Measurements from ENCODE around the gene CARD11. TPM values are rescaled to one million over a fixed set of nuclear protein-coding genes. Genes with fewer than 3 reads are reported as not detected.

CARD11 gene
- total and polyA plus RNA-seq, 2 donors (not counting 1 experiment from before 2014, with no cell fraction given) = 129 to 135 TPM

DNA sequence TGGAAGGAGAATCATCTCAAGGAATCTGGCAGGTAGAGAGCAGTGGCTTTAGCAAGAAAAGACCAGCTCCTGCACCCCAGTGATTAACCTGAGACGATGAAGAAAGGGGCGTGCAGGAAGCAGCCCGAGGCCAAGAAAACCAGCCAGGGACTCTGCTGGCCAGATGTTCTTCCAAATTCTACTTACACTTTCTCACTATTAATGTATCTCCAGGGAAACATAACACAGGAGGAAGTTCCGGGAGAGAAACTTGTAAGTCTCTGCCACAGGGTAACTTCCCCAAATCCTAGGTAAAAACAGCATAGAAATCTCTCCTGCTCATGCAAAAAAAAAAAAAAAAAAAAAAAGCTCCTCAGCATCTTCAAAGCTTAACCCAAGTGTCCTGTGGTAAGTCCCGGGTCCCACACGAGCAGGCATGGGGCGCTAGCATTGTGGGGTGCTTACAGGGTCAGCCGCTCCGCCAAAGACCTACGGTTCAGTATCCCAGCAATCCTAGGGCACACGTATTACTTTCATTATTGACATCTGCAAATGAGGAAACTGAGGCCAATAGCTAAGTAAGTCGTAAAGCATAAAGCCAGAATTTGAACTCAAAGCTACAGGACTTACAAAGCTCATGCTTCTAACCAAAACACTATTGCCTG, 102.3 kb downstream of the CARD11 start:
- Mint-ChIP-seq H3K27me3 (no peaks in the 10 kb centered on the region), H3K4me3 (no peak overlapping the region), H3K27ac (peak overlapping the region; percentile 73), H3K9me3 (ENCODE audit: insufficient read depth) (no peaks in the 10 kb centered on the region), H3K4me1 (peaks cover 15% of the 10 kb centered on the region)
- no peak for ATAC-seq (ENCODE audit: low read depth)
- Histone ChIP-seq H3K9me3 (ENCODE audit: control extremely low read depth in 1 of 3, control insufficient read depth in 2 of 3, insufficient read depth in 1 of 3, low read length in 2 of 3) (peaks cover 0 to 3% (median 0%) of the 10 kb centered on the region in 3 donors), H3K4me1 (ENCODE audit: control insufficient read depth in 2 of 2, insufficient read depth in 2 of 2, low read length in 2 of 2) (no peaks in the 10 kb centered on the region), H3K27ac (ENCODE audit: low read length in 2 of 2) (peak overlapping the region in 1 of 2 donors; percentile 60), H3K79me2 (ENCODE audit: control insufficient read depth, insufficient read depth, low read length) (peaks cover 23% of the 10 kb centered on the region), H3K27me3 (replicated peaks in 1 of 4; ENCODE audit: control extremely low read depth in 1 of 4, control insufficient read depth in 3 of 4, insufficient read depth in 4 of 4, low read length in 3 of 4) (no peaks in the 10 kb centered on the region), H2AFZ (ENCODE audit: insufficient read depth, low read depth, low read length, poor library complexity, severe bottlenecking) (no peak overlapping the region), H3K9ac (ENCODE audit: low read length) (no peak overlapping the region), H3K4me2 (replicated peaks; ENCODE audit: low read depth, low read length, poor library complexity, severe bottlenecking) (no peak overlapping the region), H4K20me1 (ENCODE audit: control insufficient read depth, insufficient read depth, low read length, poor library complexity, severe bottlenecking) (peaks cover 13% of the 10 kb centered on the region), H3K36me3 (replicated peaks in 1 of 2; ENCODE audit: control extremely low read depth in 1 of 2, control insufficient read depth in 1 of 2, extremely low read depth in 1 of 2, insufficient read depth in 2 of 2, low read length in 1 of 2) (peaks cover 26 to 97% of the 10 kb centered on the region in 2 experiments), H3K4me3 (ENCODE audit: control extremely low read depth in 1 of 5, extremely low read depth in 1 of 5, insufficient read depth in 1 of 5, low read depth in 2 of 5, low read length in 4 of 5) (no peak overlapping the region)
- 60% methylated on average over 10 of the region's 12 CpGs for WGBS (ENCODE audit: insufficient coverage)
- CTCF ChIA-PET = interaction anchor here (1.1 kb wide), 1 partner anchor 214 kb away, joined by 4 read pairs; no protein-coding TSS in a partner anchor
- TF ChIP-seq, protein P1, sequence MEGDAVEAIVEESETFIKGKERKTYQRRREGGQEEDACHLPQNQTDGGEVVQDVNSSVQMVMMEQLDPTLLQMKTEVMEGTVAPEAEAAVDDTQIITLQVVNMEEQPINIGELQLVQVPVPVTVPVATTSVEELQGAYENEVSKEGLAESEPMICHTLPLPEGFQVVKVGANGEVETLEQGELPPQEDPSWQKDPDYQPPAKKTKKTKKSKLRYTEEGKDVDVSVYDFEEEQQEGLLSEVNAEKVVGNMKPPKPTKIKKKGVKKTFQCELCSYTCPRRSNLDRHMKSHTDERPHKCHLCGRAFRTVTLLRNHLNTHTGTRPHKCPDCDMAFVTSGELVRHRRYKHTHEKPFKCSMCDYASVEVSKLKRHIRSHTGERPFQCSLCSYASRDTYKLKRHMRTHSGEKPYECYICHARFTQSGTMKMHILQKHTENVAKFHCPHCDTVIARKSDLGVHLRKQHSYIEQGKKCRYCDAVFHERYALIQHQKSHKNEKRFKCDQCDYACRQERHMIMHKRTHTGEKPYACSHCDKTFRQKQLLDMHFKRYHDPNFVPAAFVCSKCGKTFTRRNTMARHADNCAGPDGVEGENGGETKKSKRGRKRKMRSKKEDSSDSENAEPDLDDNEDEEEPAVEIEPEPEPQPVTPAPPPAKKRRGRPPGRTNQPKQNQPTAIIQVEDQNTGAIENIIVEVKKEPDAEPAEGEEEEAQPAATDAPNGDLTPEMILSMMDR (IDR thresholded peaks at IDR 0.05) = no peak
- TF ChIP-seq EZH2 (IDR thresholded peaks at IDR 0.05; ENCODE audit: borderline replicate concordance, insufficient read depth, low read depth, low read length, poor library complexity, severe bottlenecking) = no peak
- DNase-seq = no peak
- POLR2A ChIA-PET = interaction anchor here (0.5 to 1.0 kb wide), 6 partner anchors 11 to 310 kb away, joined by 3 to 5 read pairs (median 4); no protein-coding TSS in a partner anchor
- intact Hi-C loops (cut with micrococcal nuclease) = no loop called here

DNA sequence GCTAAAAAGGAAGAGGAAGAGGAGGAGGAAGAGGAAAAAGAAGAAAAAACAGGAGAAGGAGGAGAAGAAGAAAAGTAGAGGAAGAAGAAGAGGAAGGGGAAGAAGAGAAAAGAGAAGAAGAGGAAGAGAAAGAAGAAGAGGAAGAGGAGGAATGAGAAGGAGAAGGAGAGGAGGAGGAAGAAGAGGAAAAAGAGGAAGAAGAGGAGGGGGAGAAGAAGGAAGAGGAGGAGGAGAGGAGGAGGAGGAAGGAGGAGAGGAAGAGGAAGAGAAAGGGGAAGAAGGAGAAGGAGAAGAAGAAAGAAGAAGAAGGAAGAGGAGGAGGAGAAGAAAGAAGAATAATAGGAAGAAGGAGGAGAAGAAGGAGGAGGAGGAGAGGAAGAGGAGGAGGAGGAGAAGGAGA, 103.2 kb downstream of the CARD11 start:
- TF ChIP-seq, protein P1 (IDR thresholded peaks at IDR 0.05) = peak; percentile 21
- TF ChIP-seq EZH2 (IDR thresholded peaks at IDR 0.05; ENCODE audit: borderline replicate concordance, insufficient read depth, low read depth, low read length, poor library complexity, severe bottlenecking) = no peak
- POLR2A ChIA-PET = interaction anchor here (0.9 kb wide), 1 partner anchor 99 kb away, joined by 10 read pairs; no protein-coding TSS in a partner anchor

More for the DNA sequence above, 103.2 kb downstream of the CARD11 start:
- Mint-ChIP-seq H3K4me1 (peaks cover 15% of the 10 kb centered on the region), H3K4me3 (no peak overlapping the region), H3K27ac (peak overlapping the region; percentile 56), H3K27me3 (no peaks in the 10 kb centered on the region), H3K9me3 (ENCODE audit: insufficient read depth) (no peaks in the 10 kb centered on the region)
- Histone ChIP-seq H3K27ac (ENCODE audit: low read length in 2 of 2) (peak overlapping the region in 1 of 2 donors; percentile 60), H3K27me3 (replicated peaks in 1 of 4; ENCODE audit: control extremely low read depth in 1 of 4, control insufficient read depth in 3 of 4, insufficient read depth in 4 of 4, low read length in 3 of 4) (no peaks in the 10 kb centered on the region), H3K79me2 (ENCODE audit: control insufficient read depth, insufficient read depth, low read length) (peaks cover 25% of the 10 kb centered on the region), H3K9me3 (ENCODE audit: control extremely low read depth in 1 of 3, control insufficient read depth in 2 of 3, insufficient read depth in 1 of 3, low read length in 2 of 3) (peaks cover 0 to 3% (median 0%) of the 10 kb centered on the region in 3 donors), H2AFZ (ENCODE audit: insufficient read depth, low read depth, low read length, poor library complexity, severe bottlenecking) (no peak overlapping the region), H3K9ac (ENCODE audit: low read length) (no peak overlapping the region), H3K4me2 (replicated peaks; ENCODE audit: low read depth, low read length, poor library complexity, severe bottlenecking) (no peak overlapping the region), H4K20me1 (ENCODE audit: control insufficient read depth, insufficient read depth, low read length, poor library complexity, severe bottlenecking) (peaks cover 15% of the 10 kb centered on the region), H3K4me3 (ENCODE audit: control extremely low read depth in 1 of 5, extremely low read depth in 1 of 5, insufficient read depth in 1 of 5, low read depth in 2 of 5, low read length in 4 of 5) (no peak overlapping the region), H3K4me1 (ENCODE audit: control insufficient read depth in 2 of 2, insufficient read depth in 2 of 2, low read length in 2 of 2) (no peaks in the 10 kb centered on the region), H3K36me3 (replicated peaks in 1 of 2; ENCODE audit: control extremely low read depth in 1 of 2, control insufficient read depth in 1 of 2, extremely low read depth in 1 of 2, insufficient read depth in 2 of 2, low read length in 1 of 2) (peaks cover 22 to 94% of the 10 kb centered on the region in 2 experiments)
- DNase-seq (no peak), ATAC-seq (ENCODE audit: low read depth) (no peak)
- CTCF ChIA-PET = interaction anchor here (1.1 kb wide), 1 partner anchor 214 kb away, joined by 4 read pairs; no protein-coding TSS in a partner anchor
- intact Hi-C loops (cut with micrococcal nuclease) = no loop called here
